ENCODE data around the gene MED4. TPM values are rescaled to one million over a fixed set of nuclear protein-coding genes. Genes with fewer than 3 reads are reported as not detected.

The MED4 gene
- total and polyA plus RNA-seq, 2 of the 8 experiments (the other 6 are each of a cell fraction or from before 2014, with no cell fraction given), result 25.7 to 48.1 TPM

GRCh38 chr13:48070942-48071341 lies 24.0 kb downstream of the MED4 start (continued):
- TF ChIP-seq BRCA1 (IDR thresholded peaks at IDR 0.05; ENCODE audit: low read depth, low read length) (no peak), CREB1 (IDR thresholded peaks at IDR 0.05) (no peak)
